ENCODE data around the gene FCER1G.
"Not testable (repeated sequence)": the region's sequence is repeated elsewhere in the genome, so short reads cannot be mapped to it uniquely, and the experiment has no call there.

FCER1G gene

GRCh38 chr1:161209790-161210409 lies 5.2 kb upstream of the FCER1G start:
- DNase-seq: peak; percentile 59

- DNase-seq: no peak
Observed at GRCh38 chr1:161214369-161214768, 726 bp upstream of the FCER1G start.

DNA sequence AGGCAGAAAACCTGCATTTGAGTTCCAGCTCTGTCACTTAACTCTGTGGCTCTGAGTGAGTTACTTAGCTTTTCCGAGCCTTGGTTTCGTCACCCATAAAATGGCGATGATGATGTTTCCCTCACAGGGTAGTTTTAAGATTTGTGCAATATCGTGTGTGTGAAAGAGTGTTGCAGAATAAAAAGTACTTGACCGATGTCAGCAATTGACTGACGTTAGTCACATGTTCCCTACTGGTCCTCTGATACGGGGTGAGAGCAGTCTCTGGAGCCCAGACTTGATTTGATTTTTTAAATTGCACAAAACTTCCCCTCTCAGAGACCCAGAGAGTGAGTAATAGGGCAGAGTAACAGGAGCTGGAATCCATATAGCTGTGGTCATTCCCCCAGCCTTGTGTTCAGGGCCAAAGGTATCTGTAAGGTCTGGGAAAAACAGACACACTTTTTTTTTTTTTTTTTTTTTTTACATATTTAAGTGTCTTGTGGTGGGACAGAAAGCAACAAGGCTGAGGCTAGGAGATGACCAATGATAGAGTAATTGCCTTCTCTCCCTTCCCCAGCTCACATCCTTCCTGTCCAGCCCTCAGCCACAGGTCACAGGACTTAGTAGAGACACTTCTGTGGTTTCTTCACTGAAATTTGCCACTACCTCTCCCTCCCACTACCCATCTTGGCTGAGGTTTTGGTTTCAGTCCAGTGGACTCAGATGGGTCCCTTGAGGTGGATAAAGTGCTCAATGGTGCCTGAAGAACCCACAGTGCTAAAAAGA lies 2.0 kb downstream of the FCER1G start:
- no peak for DNase-seq

DNA sequence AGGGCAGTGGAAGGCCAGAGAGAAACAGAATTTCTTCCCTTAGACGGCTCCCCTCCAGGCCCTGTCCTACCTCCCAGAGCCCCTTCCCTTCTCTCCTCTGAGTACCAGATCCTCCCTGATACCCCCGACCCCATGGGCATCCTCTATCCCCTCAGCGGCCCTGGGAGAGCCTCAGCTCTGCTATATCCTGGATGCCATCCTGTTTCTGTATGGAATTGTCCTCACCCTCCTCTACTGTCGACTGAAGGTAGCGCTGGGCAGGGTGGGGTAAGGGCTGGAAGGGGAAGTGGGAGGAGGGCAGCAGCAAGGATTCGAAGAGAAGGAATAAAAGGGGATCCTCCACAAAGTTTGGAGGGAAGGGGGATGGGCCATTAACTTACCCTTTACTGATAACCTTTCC lies 2.7 kb downstream of the FCER1G start:
- no peak for DNase-seq

GRCh38 chr1:161218301-161219077 lies 3.4 kb downstream of the FCER1G start:
- no peak for DNase-seq

DNA sequence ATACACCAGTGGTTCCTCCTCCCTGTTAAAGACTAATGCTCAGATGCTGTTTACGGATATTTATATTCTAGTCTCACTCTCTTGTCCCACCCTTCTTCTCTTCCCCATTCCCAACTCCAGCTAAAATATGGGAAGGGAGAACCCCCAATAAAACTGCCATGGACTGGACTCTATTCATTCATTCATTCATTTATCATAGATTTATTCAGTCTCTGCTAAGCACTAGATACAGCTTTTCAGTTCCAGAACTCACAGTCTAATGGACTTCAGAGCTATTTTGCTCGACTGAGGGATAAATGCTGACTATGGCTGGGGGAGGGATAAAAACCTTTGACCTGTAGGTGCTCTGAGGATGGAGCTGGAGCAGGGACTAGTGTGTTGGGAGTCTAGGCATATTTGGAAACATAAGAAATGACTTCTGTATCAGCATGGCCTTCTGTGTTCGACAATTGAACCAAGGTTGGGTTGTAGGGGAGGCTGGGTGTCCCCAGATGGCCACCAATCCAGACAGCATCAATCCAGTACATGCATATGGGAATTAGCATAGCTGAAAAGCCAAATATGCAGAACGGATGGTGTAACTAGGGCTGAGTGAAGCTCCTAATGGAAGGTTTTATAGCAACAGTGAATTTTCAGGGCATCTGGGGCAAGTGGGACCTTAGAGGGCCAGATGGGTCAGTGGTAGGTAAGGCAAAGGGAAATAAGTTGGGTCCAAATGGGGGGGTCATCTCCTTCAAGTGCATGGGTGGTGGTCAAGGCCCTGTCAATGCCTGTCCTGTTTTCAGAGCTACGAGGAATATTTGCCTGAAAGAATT lies 4.2 kb downstream of the FCER1G start:
- DNase-seq: no peak

DNA sequence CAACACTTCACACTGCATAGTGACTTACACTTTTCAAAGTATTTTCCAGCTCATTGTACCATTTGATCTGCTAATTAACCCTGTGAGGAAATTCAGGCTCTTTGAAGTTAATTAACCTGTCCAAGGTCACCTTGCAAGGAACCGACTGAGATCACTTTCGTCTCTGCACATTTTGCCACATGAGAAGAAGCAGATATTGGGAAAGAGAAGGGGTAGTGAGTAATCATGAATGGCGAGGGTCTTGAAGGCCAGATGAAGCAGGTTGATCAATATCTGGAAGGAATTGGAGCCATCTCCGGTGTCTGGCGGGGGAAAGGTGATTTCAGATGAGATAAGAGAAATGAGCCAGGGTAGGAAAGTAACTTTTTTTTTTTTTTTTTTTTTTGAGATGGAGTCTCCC lies 4.9 kb downstream of the FCER1G start:
- no peak for DNase-seq

DNA sequence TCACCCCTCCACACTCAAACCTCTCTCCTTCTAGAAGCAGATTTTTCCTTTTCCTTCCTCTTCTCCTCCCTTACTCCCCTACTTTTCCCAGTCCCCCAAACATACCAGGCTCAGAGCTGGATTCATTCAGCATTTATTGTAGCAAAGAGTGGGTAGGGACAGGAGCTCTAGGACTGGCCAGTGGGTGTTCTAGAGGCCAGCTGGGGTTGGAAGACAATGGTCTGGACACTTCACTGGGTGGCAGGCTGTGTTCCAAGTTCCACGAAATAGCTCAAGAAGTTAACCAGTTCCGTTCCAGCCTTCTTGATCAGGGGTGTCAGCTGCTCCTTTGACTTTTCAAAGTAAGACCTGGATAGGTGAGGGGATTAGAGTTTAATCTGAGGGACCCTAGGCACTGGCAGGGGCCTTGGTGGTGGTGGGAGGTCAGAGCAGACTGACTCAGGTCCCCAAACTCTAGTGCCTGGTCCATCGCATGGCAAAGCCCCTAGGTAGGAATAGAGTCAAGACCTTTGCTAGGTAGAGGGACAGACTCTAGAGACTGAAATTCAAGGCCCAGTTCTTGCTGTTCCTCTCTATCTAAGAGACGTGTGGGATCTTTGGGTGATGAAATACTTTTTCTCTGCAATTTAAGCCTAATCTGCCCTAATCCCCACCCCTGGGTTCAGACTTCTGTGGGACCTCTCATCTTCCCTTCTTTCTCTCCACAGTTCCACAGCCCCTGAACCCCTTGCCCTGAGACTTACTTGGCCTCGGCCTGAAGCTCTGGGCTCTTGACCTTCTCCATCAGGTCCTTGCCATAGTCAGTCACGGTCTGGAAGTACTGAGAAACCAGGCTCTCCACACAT lies 7.3 kb downstream of the FCER1G start:
- no peak for DNase-seq

- no peak for DNase-seq
Observed at GRCh38 chr1:161223805-161224694, 9.0 kb downstream of the FCER1G start.

GRCh38 chr1:161224695-161225087 lies 9.6 kb downstream of the FCER1G start:
- not testable (repeated sequence) for DNase-seq

DNA sequence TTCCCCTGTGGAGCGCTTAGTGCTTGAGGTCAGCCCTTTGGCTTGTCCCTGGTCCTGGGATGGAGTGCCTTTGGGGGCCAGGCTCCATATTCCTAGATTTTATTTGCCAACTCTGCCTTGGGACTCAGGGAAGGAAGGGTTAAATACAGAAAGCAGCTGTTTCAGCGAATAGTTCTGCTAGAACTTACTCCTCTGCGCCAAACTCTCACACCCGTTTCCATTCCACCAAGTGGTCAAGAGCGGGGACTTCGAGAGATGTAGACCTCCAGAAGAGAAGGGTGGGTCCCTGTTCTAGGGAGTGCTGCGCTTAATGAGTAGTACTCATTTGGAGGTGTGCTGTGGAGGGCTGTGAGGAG lies 10.1 kb downstream of the FCER1G start:
- DNase-seq: no peak

DNA sequence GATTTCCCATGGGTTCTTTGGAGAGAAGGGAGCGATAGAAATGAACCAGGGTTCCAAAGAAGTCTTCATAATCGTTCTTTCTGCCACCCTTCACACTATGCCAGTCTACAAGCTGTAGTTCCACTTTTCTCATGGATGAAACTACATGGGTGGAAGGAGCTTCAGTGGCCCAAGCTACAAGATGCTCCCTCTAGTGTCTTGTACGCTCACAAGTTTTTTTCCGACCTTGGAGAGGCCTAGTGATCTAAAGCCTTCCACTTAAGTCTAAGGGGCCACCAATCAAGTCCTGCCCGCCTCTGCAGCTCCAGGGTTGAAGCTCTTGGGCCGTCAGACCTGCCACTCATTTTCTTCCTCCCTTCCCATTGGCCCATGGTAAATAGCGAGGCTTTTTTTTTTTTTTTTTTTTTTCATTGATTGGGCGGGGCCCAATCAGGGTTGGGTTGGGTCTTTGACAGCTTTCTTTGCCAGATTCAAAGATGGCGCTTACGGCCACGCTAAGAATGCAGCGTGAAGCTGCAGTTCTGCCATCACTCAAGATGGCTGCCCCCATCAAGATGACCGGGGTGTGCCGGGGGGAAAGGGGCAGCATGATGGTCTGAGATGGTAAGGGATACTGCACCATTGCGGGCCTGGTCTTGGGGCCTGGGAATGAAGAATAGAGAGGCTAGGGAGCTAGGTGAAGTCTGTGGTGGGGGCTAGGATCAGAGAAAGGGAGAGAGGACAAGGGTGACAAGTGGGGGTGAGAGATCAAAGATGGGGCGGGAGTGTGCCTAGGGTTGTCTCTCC lies 10.6 kb downstream of the FCER1G start, which contains the start of gene TOMM40L:
TOMM40L (plus strand) TSS at position 527 of the 786 bp plus-strand sequence. CDS start 430 bp downstream, outside the sequence.
- DNase-seq: peak; percentile 97

DNA sequence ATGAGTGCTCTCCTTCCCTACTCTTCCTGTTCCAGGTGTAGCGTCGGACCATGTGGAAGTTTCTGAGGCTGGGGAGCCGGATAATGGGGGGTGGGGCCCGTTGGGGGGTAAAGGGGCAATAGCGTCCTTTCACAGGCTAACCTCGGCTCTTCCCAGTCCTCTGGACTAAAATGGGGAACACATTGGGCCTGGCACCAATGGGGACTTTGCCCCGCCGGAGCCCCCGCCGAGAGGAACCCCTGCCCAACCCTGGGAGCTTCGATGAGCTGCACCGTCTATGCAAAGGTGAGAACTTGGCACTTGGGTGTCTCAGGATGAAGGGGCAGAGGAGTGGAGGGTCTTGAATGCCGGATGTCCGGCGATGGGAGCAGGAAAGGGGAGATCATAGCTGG lies 11.2 kb downstream of the FCER1G start:
- DNase-seq: no peak

- no peak for DNase-seq
Observed at GRCh38 chr1:161226759-161227158, 11.7 kb downstream of the FCER1G start.

- peak; percentile 65 for DNase-seq
Observed at GRCh38 chr1:161227196-161227871, 12.2 kb downstream of the FCER1G start.

- no peak for DNase-seq
Observed at GRCh38 chr1:161228032-161228431, 12.9 kb downstream of the FCER1G start.

GRCh38 chr1:161229896-161230295 lies 14.8 kb downstream of the FCER1G start:
- DNase-seq: no peak

DNA sequence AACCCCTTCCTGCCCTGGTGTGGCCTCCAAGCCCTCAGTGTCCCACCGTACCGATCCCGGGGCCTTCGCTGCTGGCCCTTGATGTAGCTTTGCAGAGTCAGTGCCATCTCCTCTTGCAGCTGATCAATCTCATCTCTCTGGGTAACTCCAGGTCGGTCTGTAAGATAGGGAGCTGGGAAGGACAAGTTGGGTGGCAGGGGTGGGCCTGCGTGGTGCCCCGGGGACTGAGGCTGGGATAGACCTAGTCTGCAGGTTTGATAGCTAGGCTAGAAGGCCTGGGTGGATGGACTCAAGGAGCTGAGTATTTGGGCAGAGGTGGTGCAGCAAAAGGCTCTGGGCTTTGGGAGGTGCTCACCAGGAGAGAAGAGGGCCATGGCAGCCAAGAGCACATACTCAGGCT lies 15.7 kb downstream of the FCER1G start:
- no peak for DNase-seq

- no peak for DNase-seq
Observed at GRCh38 chr1:161233102-161233501, 18.0 kb downstream of the FCER1G start.
